CD1c-positive myeloid dendritic cell (primary cell): ENCODE measurements around the gene EIF3B.
"Not testable (repeated sequence)": the region's sequence is repeated elsewhere in the genome, so short reads cannot be mapped to it uniquely, and the experiment has no call there.

ENCODE experiments used
- DNase-seq: peaks from one replicate; pipeline ENCODE4 v3.0.0-alpha.2; 2016; ENCODE audit errors: extremely low spot score

The EIF3B gene

GRCh38 chr7:2347351-2348063 is 7.1 kb upstream of the EIF3B start:
- DNase-seq: not testable (repeated sequence)

- no peak for DNase-seq
These were observed 4.6 kb upstream of the EIF3B start for GRCh38 chr7:2350055-2350454.

GRCh38 chr7:2350861-2351260 is 3.8 kb upstream of the EIF3B start:
- no peak for DNase-seq

GRCh38 chr7:2353113-2353935 is 1.3 kb upstream of the EIF3B start:
- no peak for DNase-seq

GRCh38 chr7:2353936-2354185 is 766 bp upstream of the EIF3B start:
- DNase-seq: peak; percentile 93

GRCh38 chr7:2354939-2355704 is 495 bp downstream of the EIF3B start:
- DNase-seq: peak; percentile 35

GRCh38 chr7:2355705-2356008 is 1.0 kb downstream of the EIF3B start:
- no peak for DNase-seq

GRCh38 chr7:2357165-2357564 is 2.5 kb downstream of the EIF3B start:
- DNase-seq: no peak

GRCh38 chr7:2357571-2357970 is 2.9 kb downstream of the EIF3B start:
- peak; percentile 17 for DNase-seq

GRCh38 chr7:2358968-2359527 is 4.4 kb downstream of the EIF3B start:
- no peak for DNase-seq

GRCh38 chr7:2359610-2360009 is 5.0 kb downstream of the EIF3B start:
- no peak for DNase-seq

- DNase-seq: no peak
These were observed 6.2 kb downstream of the EIF3B start for GRCh38 chr7:2360796-2361195.

GRCh38 chr7:2362385-2363088 is 7.9 kb downstream of the EIF3B start:
- DNase-seq: no peak

GRCh38 chr7:2369139-2369538 is 14.5 kb downstream of the EIF3B start:
- no peak for DNase-seq

GRCh38 chr7:2371329-2371728 is 16.7 kb downstream of the EIF3B start:
- DNase-seq: no peak

- DNase-seq: no peak
These were observed 18.1 kb downstream of the EIF3B start for GRCh38 chr7:2372724-2373123.

GRCh38 chr7:2373124-2373556 is 18.5 kb downstream of the EIF3B start:
- DNase-seq: no peak

GRCh38 chr7:2373646-2374045 is 19.0 kb downstream of the EIF3B start:
- no peak for DNase-seq

- DNase-seq: no peak
These were observed 19.8 kb downstream of the EIF3B start for GRCh38 chr7:2374401-2374800.

- DNase-seq: no peak
These were observed 20.5 kb downstream of the EIF3B start for GRCh38 chr7:2374830-2375728.
